Activated CD4-positive, alpha-beta memory T cell treated with anti-CD3 and anti-CD28 coated beads for 36 hours (primary cell): ENCODE measurements around the gene ITGB1BP2. TPM values are rescaled to one million over a fixed set of nuclear protein-coding genes. Genes with fewer than 3 reads are reported as not detected.
"Not testable (repeated sequence)": the region's sequence is repeated elsewhere in the genome, so short reads cannot be mapped to it uniquely, and the experiment has no call there.

Source experiments
- CTCF ChIA-PET: fragments of 350-600 bp; sonication (Branson Sonifier 250); formaldehyde crosslinking; loops from one replicate; lab custom pipeline; 2021; ENCODE audit warnings: antibody characterized with exemption, inconsistent platforms; lab: Charles Lee
- POLR2A ChIA-PET: fragments of 350-600 bp; sonication (Branson Sonifier 250); formaldehyde crosslinking; loops from one replicate; lab custom pipeline; 2021; ENCODE audit warnings: antibody characterized with exemption; lab: Charles Lee
- DNase-seq: peaks from one replicate; pipeline ENCODE4 v3.0.0-alpha.2; 2020
- H3K27ac Mint-ChIP-seq: one replicate; pipeline ENCODE4 v1.8.0; 2021; ENCODE audit warnings: mixed read lengths
- H3K27me3 Mint-ChIP-seq: one replicate; pipeline ENCODE4 v1.8.0; 2021; ENCODE audit warnings: mixed read lengths
- H3K36me3 Mint-ChIP-seq: one replicate; pipeline ENCODE4 v1.8.0; 2021; ENCODE audit warnings: mixed read lengths
- H3K4me1 Mint-ChIP-seq: one replicate; pipeline ENCODE4 v1.8.0; 2021; ENCODE audit warnings: low read depth, mixed read lengths
- H3K4me3 Mint-ChIP-seq: one replicate; pipeline ENCODE4 v1.8.0; 2021; ENCODE audit warnings: mild to moderate bottlenecking, mixed read lengths
- H3K9me3 Mint-ChIP-seq: one replicate; pipeline ENCODE4 v1.8.0; 2021; ENCODE audit warnings: mixed read lengths
- intact Hi-C: fragments of 100-400 bp; cut with micrococcal nuclease; formaldehyde crosslinking; loops from one replicate; pipeline ENCODE4 v1.15.1; 2023
- total RNA-seq, 2 experiments: library from RNA; stranded (reverse); gene quantifications; one replicate each; pipeline ENCODE4 v1.2.3, GENCODE V29; 2021

The ITGB1BP2 gene
- total RNA-seq, 2 experiments from 2014 or later = 4.8 to 5.6 TPM

GRCh38 chrX:71282514-71283402 is 18.8 kb upstream of the ITGB1BP2 start:
- Mint-ChIP-seq H3K36me3 (peaks cover 20% of the 10 kb centered on the region), H3K4me1 (peaks cover 9% of the 10 kb centered on the region), H3K27ac (peak overlapping the region; percentile 100), H3K4me3 (peak overlapping the region; percentile 98), H3K27me3 (no peaks in the 10 kb centered on the region), H3K9me3 (no peaks in the 10 kb centered on the region)
- ChIA-PET CTCF (interaction anchor here (0.9 to 2.1 kb wide), 5 partner anchors 29 to 164 kb away, joined by 3 to 5 read pairs (median 5); partner anchors contain the start of genes MED12, TAF1 and ZMYM3), POLR2A (interaction anchor here (0.5 to 1.9 kb wide), 14 partner anchors 9 to 899 kb away, joined by 3 to 23 read pairs (median 4); partner anchors contain the start of genes IL2RG, MED12, PIN4 and TAF1)
- peak; percentile 82 for DNase-seq
- intact Hi-C loops = loop anchor here (1.0 to 5.0 kb wide), 7 partner anchors 28 to 825 kb away; partner anchors contain the start of genes IL2RG, OGT, TAF1 and ZMYM3

- intact Hi-C loops = loop anchor here (1.0 to 5.0 kb wide), 7 partner anchors 29 to 826 kb away; partner anchors contain the start of genes IL2RG, OGT, TAF1 and ZMYM3
- Mint-ChIP-seq H3K27ac (peak within 1 kb of the TSS; percentile 100), H3K27me3 (no peaks in the 10 kb centered on the region), H3K4me3 (peak within 1 kb of the TSS; percentile 98), H3K4me1 (peaks cover 10% of the 10 kb centered on the region), H3K36me3 (peaks cover 20% of the 10 kb centered on the region), H3K9me3 (no peaks in the 10 kb centered on the region)
- peak; percentile 85 for DNase-seq
- ChIA-PET POLR2A (interaction anchor here (0.5 to 1.9 kb wide), 15 partner anchors 9 to 898 kb away, joined by 3 to 23 read pairs (median 4); partner anchors contain the start of genes IL2RG, MED12, PIN4 and TAF1), CTCF (interaction anchor here (0.9 to 2.1 kb wide), 5 partner anchors 30 to 165 kb away, joined by 3 to 5 read pairs (median 5); partner anchors contain the start of genes MED12, TAF1 and ZMYM3)
These were observed 18.0 kb upstream of the ITGB1BP2 start, which contains the start of gene NONO for GRCh38 chrX:71283403-71284143. TSS of gene NONO (plus strand) at chrX:71283635. CDS start at chrX:71290638, 7,003 bp downstream.

GRCh38 chrX:71285929-71286328 is 15.6 kb upstream of the ITGB1BP2 start:
- H3K9me3 Mint-ChIP-seq = no peaks in the 10 kb centered on the region
- H3K27ac Mint-ChIP-seq = peak overlapping the region; percentile 49
- ChIA-PET POLR2A (interaction anchor here (0.7 to 1.0 kb wide), 2 partner anchors 247 to 249 kb away, joined by 3 to 4 read pairs; partner anchors contain the start of gene OGT), CTCF (no interaction called here)
- intact Hi-C loops = no loop called here
- peaks cover 16% of the 10 kb centered on the region for H3K4me1 Mint-ChIP-seq
- H3K27me3 Mint-ChIP-seq = no peaks in the 10 kb centered on the region
- H3K36me3 Mint-ChIP-seq = peaks cover 29% of the 10 kb centered on the region
- no peak for DNase-seq
- H3K4me3 Mint-ChIP-seq = peak overlapping the region; percentile 98

GRCh38 chrX:71291381-71291780 is 10.2 kb upstream of the ITGB1BP2 start:
- Mint-ChIP-seq H3K27me3 (no peaks in the 10 kb centered on the region), H3K9me3 (no peaks in the 10 kb centered on the region), H3K27ac (no peak overlapping the region), H3K4me3 (no peak overlapping the region), H3K4me1 (peaks cover 14% of the 10 kb centered on the region), H3K36me3 (peaks cover 32% of the 10 kb centered on the region)
- DNase-seq = no peak
- CTCF ChIA-PET = interaction anchor here (0.6 kb wide), 1 partner anchor 145 kb away, joined by 4 read pairs; no protein-coding TSS in a partner anchor
- POLR2A ChIA-PET = interaction anchor here (0.9 kb wide), 1 partner anchor 109 kb away, joined by 3 read pairs; no protein-coding TSS in a partner anchor
- intact Hi-C loops = no loop called here

- Mint-ChIP-seq H3K4me1 (peaks cover 9% of the 10 kb centered on the region), H3K9me3 (no peaks in the 10 kb centered on the region), H3K27ac (no peak overlapping the region), H3K4me3 (no peak overlapping the region), H3K27me3 (no peaks in the 10 kb centered on the region), H3K36me3 (peaks cover 45% of the 10 kb centered on the region)
- ChIA-PET POLR2A (interaction anchor here (0.6 to 0.9 kb wide), 2 partner anchors 9 to 31 kb away, joined by 3 to 4 read pairs; partner anchors contain the start of gene NONO), CTCF (no interaction called here)
- intact Hi-C loops = no loop called here
- no peak for DNase-seq
These were observed 8.7 kb upstream of the ITGB1BP2 start for GRCh38 chrX:71292669-71293365.

GRCh38 chrX:71296806-71297205 is 4.7 kb upstream of the ITGB1BP2 start:
- no peak overlapping the region for H3K27ac Mint-ChIP-seq
- H3K4me3 Mint-ChIP-seq = no peak overlapping the region
- POLR2A ChIA-PET = no interaction called here
- CTCF ChIA-PET = no interaction called here
- no peaks in the 10 kb centered on the region for H3K9me3 Mint-ChIP-seq
- intact Hi-C loops = no loop called here
- H3K27me3 Mint-ChIP-seq = no peaks in the 10 kb centered on the region
- no peak for DNase-seq
- H3K36me3 Mint-ChIP-seq = peaks cover 54% of the 10 kb centered on the region
- peaks cover 4% of the 10 kb centered on the region for H3K4me1 Mint-ChIP-seq

- no peak overlapping the region for H3K27ac Mint-ChIP-seq
These were observed 3.4 kb upstream of the ITGB1BP2 start for GRCh38 chrX:71298119-71298518.

GRCh38 chrX:71300064-71300463 is 1.5 kb upstream of the ITGB1BP2 start:
- H3K27me3 Mint-ChIP-seq, POLR2A ChIA-PET, H3K9me3 Mint-ChIP-seq, CTCF ChIA-PET, H3K27ac Mint-ChIP-seq, intact Hi-C loops, DNase-seq, H3K4me3 Mint-ChIP-seq: not testable (repeated sequence)
- Mint-ChIP-seq H3K36me3 (peaks cover 52% of the 10 kb centered on the region), H3K4me1 (peaks cover 16% of the 10 kb centered on the region)

More at GRCh38 chrX:71298119-71298518, 3.4 kb upstream of the ITGB1BP2 start:
- peaks cover 16% of the 10 kb centered on the region for H3K4me1 Mint-ChIP-seq
- intact Hi-C loops = no loop called here
- H3K27me3 Mint-ChIP-seq = no peaks in the 10 kb centered on the region
- ChIA-PET POLR2A (no interaction called here), CTCF (no interaction called here)
- no peaks in the 10 kb centered on the region for H3K9me3 Mint-ChIP-seq
- H3K36me3 Mint-ChIP-seq = peaks cover 51% of the 10 kb centered on the region
- DNase-seq = no peak
- H3K4me3 Mint-ChIP-seq = no peak overlapping the region

GRCh38 chrX:71300495-71300894 is 1.1 kb upstream of the ITGB1BP2 start:
- POLR2A ChIA-PET, intact Hi-C loops, H3K27me3 Mint-ChIP-seq, H3K9me3 Mint-ChIP-seq, H3K4me3 Mint-ChIP-seq, H3K27ac Mint-ChIP-seq, DNase-seq, CTCF ChIA-PET: not testable (repeated sequence)
- Mint-ChIP-seq H3K36me3 (peaks cover 54% of the 10 kb centered on the region), H3K4me1 (peaks cover 16% of the 10 kb centered on the region)

GRCh38 chrX:71302461-71303213 is 1.1 kb downstream of the ITGB1BP2 start:
- peak overlapping the region; percentile 43 for H3K27ac Mint-ChIP-seq
- H3K27me3 Mint-ChIP-seq = no peaks in the 10 kb centered on the region
- H3K4me3 Mint-ChIP-seq = no peak overlapping the region
- no peak for DNase-seq
- peaks cover 37% of the 10 kb centered on the region for H3K36me3 Mint-ChIP-seq
- intact Hi-C loops = no loop called here
- no peaks in the 10 kb centered on the region for H3K9me3 Mint-ChIP-seq
- H3K4me1 Mint-ChIP-seq = peaks cover 16% of the 10 kb centered on the region
- ChIA-PET CTCF (no interaction called here), POLR2A (interaction anchor here (1.7 kb wide), 1 partner anchor 64 kb away, joined by 4 read pairs; the partner anchor contains the start of gene TAF1)
